ENCODE measurements around the gene ZNF30.
"Not testable (repeated sequence)": the region's sequence is repeated elsewhere in the genome, so short reads cannot be mapped to it uniquely, and the experiment has no call there.

The ZNF30 gene

GRCh38 chr19:34960940-34961679, 34.4 kb downstream of the ZNF30 start:
- no peak for DNase-seq

GRCh38 chr19:34961775-34962686, 35.3 kb downstream of the ZNF30 start:
- no peak for DNase-seq

- no peak for DNase-seq
These were observed 36.2 kb downstream of the ZNF30 start for GRCh38 chr19:34962687-34963572.

- peak; percentile 77 for DNase-seq
These were observed 37.1 kb downstream of the ZNF30 start, which contains the start of gene ZNF792 for GRCh38 chr19:34963573-34964406. Gene ZNF792, minus strand, starts transcription at chr19:34964229. Its CDS starts 567 bp downstream, at chr19:34963662.

GRCh38 chr19:34964598-34964997, 37.9 kb downstream of the ZNF30 start:
- DNase-seq, result no peak

GRCh38 chr19:34965505-34965904, 38.8 kb downstream of the ZNF30 start:
- DNase-seq, result not testable (repeated sequence)

GRCh38 chr19:34967551-34967950, 40.8 kb downstream of the ZNF30 start:
- no peak for DNase-seq

- DNase-seq, result no peak
These were observed 43.0 kb downstream of the ZNF30 start for GRCh38 chr19:34969721-34970120.

GRCh38 chr19:34970185-34970780, 43.6 kb downstream of the ZNF30 start:
- DNase-seq, result not testable (repeated sequence)

GRCh38 chr19:34972163-34972705, 45.5 kb downstream of the ZNF30 start:
- DNase-seq, result no peak

- no peak for DNase-seq
These were observed 47.9 kb downstream of the ZNF30 start for GRCh38 chr19:34974646-34975045.

GRCh38 chr19:34975056-34975455, 48.4 kb downstream of the ZNF30 start:
- DNase-seq, result no peak

GRCh38 chr19:34976611-34977010, 49.9 kb downstream of the ZNF30 start:
- DNase-seq, result no peak

GRCh38 chr19:34979819-34980640, 53.3 kb downstream of the ZNF30 start:
- DNase-seq, result no peak

- no peak for DNase-seq
These were observed 55.6 kb downstream of the ZNF30 start for GRCh38 chr19:34982275-34982674.

GRCh38 chr19:34983786-34984185, 57.1 kb downstream of the ZNF30 start:
- no peak for DNase-seq

- no peak for DNase-seq
These were observed 57.6 kb downstream of the ZNF30 start for GRCh38 chr19:34984287-34984686.

- DNase-seq, result peak; percentile 83
These were observed 58.7 kb downstream of the ZNF30 start for GRCh38 chr19:34985249-34986022.

GRCh38 chr19:34988119-34988518, 61.4 kb downstream of the ZNF30 start:
- no peak for DNase-seq
